Measurements from ENCODE around the gene CYP26B1.
A peak's percentile ranks its signal among the peaks of the same experiment; 100 is the strongest.

CYP26B1 gene

DNA sequence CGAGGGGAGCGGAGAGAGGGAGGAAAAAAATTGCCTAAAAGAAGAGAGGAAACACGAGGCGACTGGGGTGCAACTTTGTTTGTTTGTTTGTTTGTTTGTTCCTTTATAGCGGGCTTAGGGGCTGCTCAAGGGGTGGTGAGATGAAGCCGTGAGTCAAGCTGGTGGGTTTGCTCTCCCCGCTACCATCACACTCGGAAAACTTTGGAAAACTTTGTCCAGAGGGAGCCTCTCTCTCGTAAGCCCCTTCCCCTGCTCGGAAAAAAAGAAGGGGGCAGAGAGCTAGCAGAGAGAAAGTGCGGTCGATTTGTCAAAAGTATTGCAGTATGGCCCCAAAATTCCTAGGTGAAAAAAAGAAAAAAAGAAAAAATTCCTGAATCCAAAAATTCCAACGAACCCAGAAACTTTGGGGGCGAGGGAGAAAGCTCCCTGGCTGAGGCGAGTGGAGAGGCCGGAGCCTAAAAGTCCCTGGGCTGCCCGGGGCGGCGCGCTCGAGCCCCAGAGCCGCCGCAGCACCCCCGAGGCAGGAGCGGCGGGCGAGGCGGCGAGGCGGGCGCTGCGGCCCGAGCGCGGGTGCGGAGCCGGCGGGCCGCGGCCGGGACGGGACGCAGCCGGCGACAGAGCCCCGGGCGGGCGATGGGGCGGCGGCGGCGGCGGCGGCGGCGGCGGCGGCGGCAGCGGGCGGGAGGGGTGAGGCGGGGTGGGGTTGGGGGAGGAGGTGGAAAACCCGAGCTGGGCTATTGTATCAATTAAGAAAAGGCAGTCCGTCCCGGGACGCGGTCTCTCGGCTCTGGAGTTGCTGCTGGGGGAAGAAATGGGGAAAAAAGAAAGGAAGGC lies 558 bp upstream of the CYP26B1 start:
- Mint-ChIP-seq H3K4me3 (peak overlapping the region; percentile 64), H3K36me3 (ENCODE audit: low read depth) (peaks cover 3% of the 10 kb centered on the region), H3K27ac (no peak overlapping the region), H3K4me1 (ENCODE audit: low read depth) (peaks cover 51% of the 10 kb centered on the region), H3K27me3 (peaks cover 74% of the 10 kb centered on the region), H3K9me3 (no peaks in the 10 kb centered on the region)

DNA sequence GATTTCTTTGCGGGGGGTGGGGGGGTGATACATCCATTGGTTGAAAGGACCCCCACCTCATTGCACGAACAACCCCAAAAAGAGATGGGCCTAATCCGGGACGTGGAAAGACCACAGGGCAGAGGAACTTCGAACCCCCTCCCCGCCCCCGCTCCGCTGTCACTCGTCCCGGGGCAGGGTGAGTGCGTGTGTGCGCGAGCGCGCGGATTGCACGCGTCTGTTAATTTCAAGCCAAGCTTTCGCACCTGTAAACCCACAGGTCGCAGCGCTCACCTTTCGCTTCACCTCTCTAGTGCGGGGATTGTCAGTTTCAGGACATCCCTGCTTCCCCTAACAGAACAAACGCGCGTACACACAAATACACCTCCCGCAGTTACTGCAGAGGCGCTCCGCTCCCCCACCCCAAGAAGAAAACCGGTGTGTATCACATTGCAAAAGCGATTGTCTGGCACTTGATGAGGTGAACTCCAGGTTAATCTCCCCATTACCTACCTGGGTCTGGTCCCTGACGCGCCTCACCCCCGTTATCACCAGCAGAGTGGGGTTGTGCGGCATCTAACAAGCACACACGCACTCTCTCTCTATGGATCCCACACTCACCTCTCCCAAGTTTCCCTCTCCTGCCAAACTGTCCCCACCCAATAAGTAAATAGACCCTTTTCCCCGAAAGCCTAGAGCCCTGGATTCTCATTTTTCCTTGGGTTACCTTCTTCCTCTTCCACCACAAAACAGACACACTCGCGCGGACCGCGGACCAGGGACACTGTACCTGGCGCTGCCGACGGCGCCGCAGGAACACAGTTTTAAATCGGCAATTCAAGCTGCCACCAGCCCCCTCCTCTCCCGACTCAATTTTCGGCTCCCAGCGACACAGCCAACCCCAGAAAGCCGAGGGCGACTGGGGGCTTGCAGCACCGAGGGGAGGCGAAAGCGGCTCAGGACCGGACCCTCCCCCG lies 1.0 kb downstream of the CYP26B1 start:
- no peaks in the 10 kb centered on the region for H3K9me3 Mint-ChIP-seq
- peaks cover 51% of the 10 kb centered on the region for H3K4me1 Mint-ChIP-seq (ENCODE audit: low read depth)
- peaks cover 77% of the 10 kb centered on the region for H3K27me3 Mint-ChIP-seq

DNA sequence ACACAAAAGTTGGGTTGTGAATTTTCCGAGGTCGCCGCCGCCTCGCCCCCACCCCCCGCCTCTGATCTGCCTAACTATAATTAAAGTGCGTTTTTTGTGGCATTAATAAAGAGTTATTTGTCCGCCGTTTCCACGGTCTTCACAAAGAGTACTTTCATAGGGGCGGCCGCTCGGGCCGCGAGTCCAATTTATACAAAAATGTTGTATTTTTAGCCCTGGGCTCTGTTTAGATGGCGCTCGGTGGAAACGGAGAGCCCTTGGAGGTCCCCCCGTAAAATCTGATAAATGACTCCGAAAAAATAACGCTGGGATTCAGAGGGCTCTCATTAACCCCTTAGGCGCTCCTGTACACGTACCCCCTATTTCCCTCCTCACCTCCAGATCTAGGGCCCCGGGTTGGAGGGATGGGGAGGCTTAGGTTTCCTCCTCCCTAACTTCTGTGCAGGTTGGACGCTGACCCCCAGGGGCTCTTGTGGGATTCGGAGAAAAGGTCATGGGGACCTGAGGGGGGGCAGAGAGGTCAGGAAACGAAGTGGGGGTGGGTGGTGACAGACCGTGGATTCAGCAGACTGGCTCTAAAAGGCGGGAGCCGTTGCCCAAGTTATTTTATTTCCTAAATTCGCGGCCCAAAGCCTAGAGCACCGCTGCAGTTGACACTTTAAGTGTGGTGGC lies 1.9 kb downstream of the CYP26B1 start:
- peak overlapping the region; percentile 52 for H3K4me3 Mint-ChIP-seq
- no peaks in the 10 kb centered on the region for H3K9me3 Mint-ChIP-seq
- peaks cover 51% of the 10 kb centered on the region for H3K4me1 Mint-ChIP-seq (ENCODE audit: low read depth)
- H3K36me3 Mint-ChIP-seq (ENCODE audit: low read depth) = peaks cover 3% of the 10 kb centered on the region
- H3K27ac Mint-ChIP-seq = no peak overlapping the region
- peaks cover 69% of the 10 kb centered on the region for H3K27me3 Mint-ChIP-seq

More for the DNA sequence above, 1.0 kb downstream of the CYP26B1 start:
- peak overlapping the region; percentile 1 for H3K27ac Mint-ChIP-seq
- peaks cover 3% of the 10 kb centered on the region for H3K36me3 Mint-ChIP-seq (ENCODE audit: low read depth)
- H3K4me3 Mint-ChIP-seq = peak overlapping the region; percentile 22

DNA sequence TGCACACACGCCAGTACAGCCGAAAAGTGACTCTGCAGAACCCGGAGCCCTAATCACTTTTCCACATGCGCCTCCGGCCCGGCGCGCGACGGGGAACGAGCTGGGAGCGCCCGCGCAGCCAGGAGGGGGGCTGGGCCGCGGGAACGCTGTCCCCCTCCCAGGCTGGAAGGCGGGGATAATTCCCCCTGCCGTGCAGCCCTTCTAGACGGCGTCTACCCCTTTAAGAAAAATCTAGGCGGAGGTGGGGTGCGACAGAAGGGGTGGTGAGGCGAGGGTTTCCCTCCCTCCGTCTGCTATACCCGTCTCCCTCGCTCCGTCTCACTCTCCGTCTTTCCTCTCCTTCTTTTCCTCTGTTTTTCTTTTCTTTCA lies 2.4 kb downstream of the CYP26B1 start:
- Mint-ChIP-seq H3K36me3 (ENCODE audit: low read depth) (peaks cover 3% of the 10 kb centered on the region), H3K27ac (no peak overlapping the region), H3K4me3 (peak overlapping the region; percentile 52), H3K27me3 (peaks cover 65% of the 10 kb centered on the region), H3K4me1 (ENCODE audit: low read depth) (peaks cover 50% of the 10 kb centered on the region), H3K9me3 (no peaks in the 10 kb centered on the region)

DNA sequence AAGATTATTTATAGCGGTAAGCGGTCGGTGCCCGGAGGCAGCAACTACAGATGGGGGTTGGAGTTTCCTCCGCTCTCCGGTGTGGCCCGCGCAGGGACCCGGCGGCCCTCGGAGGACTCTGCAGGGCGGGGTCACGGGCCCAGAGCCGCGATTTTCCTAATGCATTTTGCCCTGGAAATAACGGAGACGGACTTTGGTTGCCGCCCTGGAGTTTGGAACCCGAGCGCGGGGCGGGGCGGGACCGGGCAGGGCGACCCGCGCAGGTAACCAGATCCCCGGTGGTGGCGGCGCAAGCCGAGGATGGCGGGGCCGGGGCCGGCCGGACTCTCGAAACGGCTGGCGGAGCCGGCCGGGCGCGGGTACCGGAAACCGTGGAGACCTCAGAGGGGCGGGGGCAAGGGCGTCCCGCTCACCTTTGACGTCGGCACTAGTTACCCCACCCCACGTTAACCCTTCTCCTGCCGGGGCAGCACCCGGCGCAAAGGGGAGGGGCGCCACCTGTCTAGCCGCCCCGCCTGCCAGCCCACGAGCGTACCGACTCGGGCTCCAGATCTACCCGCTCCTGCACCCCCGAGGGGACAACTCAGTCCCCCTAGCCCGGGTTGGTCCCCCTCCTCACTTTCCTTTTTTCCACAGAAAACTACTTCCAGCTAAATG lies 2.9 kb downstream of the CYP26B1 start:
- H3K36me3 Mint-ChIP-seq (ENCODE audit: low read depth) = peaks cover 3% of the 10 kb centered on the region
- H3K9me3 Mint-ChIP-seq = no peaks in the 10 kb centered on the region
- peaks cover 60% of the 10 kb centered on the region for H3K27me3 Mint-ChIP-seq
- H3K4me1 Mint-ChIP-seq (ENCODE audit: low read depth) = peaks cover 45% of the 10 kb centered on the region
- no peak overlapping the region for H3K27ac Mint-ChIP-seq
- peak overlapping the region; percentile 52 for H3K4me3 Mint-ChIP-seq

DNA sequence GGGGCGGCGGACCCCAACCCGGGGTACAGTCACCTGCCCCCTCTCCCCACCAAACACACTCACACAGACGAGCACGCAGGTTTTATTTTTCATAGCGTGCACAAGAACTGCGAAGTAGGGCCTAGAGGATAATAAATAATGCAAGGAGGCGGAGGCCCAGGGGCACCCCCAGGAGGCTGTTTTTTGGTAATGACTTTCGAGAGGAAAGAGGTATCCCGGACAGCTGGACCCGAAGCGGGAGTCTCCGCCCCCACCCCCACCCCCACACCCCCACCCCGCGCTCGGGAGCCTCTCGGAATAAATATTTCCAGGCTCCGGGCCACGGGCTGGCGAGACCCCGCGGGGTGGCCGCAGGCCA lies 3.4 kb downstream of the CYP26B1 start:
- H3K9me3 Mint-ChIP-seq = no peaks in the 10 kb centered on the region
- H3K4me1 Mint-ChIP-seq (ENCODE audit: low read depth) = peaks cover 40% of the 10 kb centered on the region
- no peak overlapping the region for H3K27ac Mint-ChIP-seq
- no peak overlapping the region for H3K4me3 Mint-ChIP-seq
- peaks cover 55% of the 10 kb centered on the region for H3K27me3 Mint-ChIP-seq
- peaks cover 3% of the 10 kb centered on the region for H3K36me3 Mint-ChIP-seq (ENCODE audit: low read depth)

DNA sequence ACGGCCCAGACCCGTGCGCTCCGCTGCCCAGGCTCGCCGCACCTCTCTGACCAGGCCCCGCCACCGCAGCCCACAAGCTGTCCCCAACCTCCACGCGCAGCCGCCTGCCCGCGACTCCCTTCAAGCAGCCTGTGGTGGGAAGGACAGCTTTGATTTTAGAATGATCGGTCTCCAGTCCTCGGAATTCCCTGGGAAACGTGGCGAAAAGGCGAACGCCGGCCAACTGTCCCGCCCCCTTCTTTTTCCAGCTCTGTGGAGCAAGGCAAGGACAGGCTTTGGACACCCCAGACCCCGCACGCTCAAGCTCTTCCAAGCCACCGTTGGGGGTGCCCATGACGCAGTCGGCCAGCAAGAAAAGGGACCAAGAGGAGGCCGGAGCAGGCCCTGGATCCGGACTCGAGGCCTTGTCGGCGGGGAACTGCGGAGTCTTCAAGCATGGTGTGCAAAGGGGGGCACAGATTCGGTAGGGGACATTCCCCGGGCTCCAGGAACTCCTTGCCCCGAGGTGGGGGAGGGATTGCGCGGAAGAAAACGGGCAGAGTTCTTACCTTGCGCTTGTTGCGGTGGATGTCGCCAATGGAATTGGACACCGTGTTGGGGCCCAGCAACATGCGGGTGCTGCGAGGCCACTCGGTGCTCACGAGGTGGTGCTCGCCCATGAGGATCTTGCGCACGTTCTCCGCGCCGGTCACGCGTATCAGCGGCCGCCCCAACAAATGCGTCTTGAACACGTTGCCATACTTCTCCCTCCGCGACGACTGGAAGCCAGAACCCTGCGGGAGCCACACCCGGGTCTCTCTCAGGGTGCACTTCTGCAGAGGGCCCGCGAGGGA lies 4.0 kb downstream of the CYP26B1 start:
- Mint-ChIP-seq H3K9me3 (no peaks in the 10 kb centered on the region), H3K36me3 (ENCODE audit: low read depth) (peaks cover 3% of the 10 kb centered on the region), H3K4me3 (no peak overlapping the region)

GRCh38 chr2:72142570-72143440 lies 4.9 kb downstream of the CYP26B1 start:
- no peak overlapping the region for H3K27ac Mint-ChIP-seq
- peaks cover 29% of the 10 kb centered on the region for H3K4me1 Mint-ChIP-seq (ENCODE audit: low read depth)
- H3K9me3 Mint-ChIP-seq = no peaks in the 10 kb centered on the region
- peaks cover 3% of the 10 kb centered on the region for H3K36me3 Mint-ChIP-seq (ENCODE audit: low read depth)
- peaks cover 42% of the 10 kb centered on the region for H3K27me3 Mint-ChIP-seq
- no peak overlapping the region for H3K4me3 Mint-ChIP-seq

More for the DNA sequence above, 4.0 kb downstream of the CYP26B1 start:
- Mint-ChIP-seq H3K4me1 (ENCODE audit: low read depth) (peaks cover 34% of the 10 kb centered on the region), H3K27me3 (peaks cover 49% of the 10 kb centered on the region), H3K27ac (no peak overlapping the region)

DNA sequence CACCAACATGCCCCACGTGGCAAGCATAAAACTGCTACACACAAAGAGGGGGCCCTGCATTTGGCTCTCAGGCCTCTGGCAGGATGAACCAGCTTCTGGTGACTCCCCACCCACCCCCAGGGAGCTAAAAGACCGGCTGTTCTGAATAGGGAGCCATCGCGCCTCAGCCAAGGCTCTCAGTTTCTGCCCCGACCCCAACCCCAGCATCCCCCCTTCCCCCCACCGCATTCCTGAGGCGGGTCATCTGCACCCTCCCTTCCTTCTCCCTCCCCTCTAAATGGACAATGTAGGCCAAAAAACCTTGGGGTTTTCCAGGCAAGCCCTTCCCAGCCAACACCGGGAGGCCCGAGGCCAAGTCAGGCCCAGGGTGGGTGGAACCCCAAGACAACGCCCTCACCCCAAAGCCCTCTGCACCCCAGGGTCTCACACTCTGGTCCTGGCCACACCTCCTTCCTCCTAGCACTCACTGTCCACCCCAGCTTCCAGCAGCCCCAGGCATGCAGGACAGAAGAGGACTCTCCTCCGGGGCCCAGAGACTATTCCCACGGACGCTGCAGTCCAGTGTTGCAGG lies 5.7 kb downstream of the CYP26B1 start:
- no peak overlapping the region for H3K27ac Mint-ChIP-seq
- H3K9me3 Mint-ChIP-seq = no peaks in the 10 kb centered on the region
- peaks cover 3% of the 10 kb centered on the region for H3K36me3 Mint-ChIP-seq (ENCODE audit: low read depth)
- H3K4me3 Mint-ChIP-seq = no peak overlapping the region
- H3K4me1 Mint-ChIP-seq (ENCODE audit: low read depth) = peaks cover 26% of the 10 kb centered on the region
- H3K27me3 Mint-ChIP-seq = peaks cover 37% of the 10 kb centered on the region

DNA sequence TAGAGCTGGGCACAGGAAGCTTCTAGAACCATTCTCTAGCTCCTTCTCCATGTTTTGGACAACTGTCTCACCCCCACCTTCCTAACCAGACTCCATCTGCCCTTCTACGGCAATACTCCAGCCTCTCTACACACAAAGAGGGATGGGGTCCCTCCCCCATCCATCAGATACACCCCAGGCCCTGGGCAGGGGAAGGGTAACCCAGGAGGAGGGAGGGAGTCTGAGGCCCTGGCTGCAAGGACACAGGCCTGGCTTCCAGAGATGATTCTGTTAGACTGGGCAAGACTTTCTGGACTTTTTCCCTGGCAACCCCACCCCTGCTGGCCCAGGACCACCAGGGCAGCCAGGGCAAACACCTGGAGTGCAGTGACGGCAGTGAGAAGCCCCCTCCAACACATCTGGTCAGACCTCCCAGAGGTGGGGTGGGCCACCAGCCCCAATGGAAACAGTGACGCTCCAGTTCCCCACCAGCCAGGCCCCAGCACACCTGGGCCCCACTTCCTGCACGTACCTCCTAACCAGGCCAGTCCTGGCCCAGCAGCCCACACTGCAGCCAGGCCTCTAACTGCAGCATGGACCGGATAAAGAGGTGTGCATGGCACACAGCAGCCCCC lies 6.5 kb downstream of the CYP26B1 start:
- peaks cover 20% of the 10 kb centered on the region for H3K4me1 Mint-ChIP-seq (ENCODE audit: low read depth)
- no peak overlapping the region for H3K4me3 Mint-ChIP-seq
- no peaks in the 10 kb centered on the region for H3K9me3 Mint-ChIP-seq
- peaks cover 29% of the 10 kb centered on the region for H3K27me3 Mint-ChIP-seq
- H3K36me3 Mint-ChIP-seq (ENCODE audit: low read depth) = no peaks in the 10 kb centered on the region
- no peak overlapping the region for H3K27ac Mint-ChIP-seq

GRCh38 chr2:72140621-72140960 lies 7.1 kb downstream of the CYP26B1 start:
- no peaks in the 10 kb centered on the region for H3K9me3 Mint-ChIP-seq
- H3K36me3 Mint-ChIP-seq (ENCODE audit: low read depth) = no peaks in the 10 kb centered on the region
- peaks cover 15% of the 10 kb centered on the region for H3K4me1 Mint-ChIP-seq (ENCODE audit: low read depth)
- no peak overlapping the region for H3K4me3 Mint-ChIP-seq
- no peak overlapping the region for H3K27ac Mint-ChIP-seq
- H3K27me3 Mint-ChIP-seq = peaks cover 24% of the 10 kb centered on the region

DNA sequence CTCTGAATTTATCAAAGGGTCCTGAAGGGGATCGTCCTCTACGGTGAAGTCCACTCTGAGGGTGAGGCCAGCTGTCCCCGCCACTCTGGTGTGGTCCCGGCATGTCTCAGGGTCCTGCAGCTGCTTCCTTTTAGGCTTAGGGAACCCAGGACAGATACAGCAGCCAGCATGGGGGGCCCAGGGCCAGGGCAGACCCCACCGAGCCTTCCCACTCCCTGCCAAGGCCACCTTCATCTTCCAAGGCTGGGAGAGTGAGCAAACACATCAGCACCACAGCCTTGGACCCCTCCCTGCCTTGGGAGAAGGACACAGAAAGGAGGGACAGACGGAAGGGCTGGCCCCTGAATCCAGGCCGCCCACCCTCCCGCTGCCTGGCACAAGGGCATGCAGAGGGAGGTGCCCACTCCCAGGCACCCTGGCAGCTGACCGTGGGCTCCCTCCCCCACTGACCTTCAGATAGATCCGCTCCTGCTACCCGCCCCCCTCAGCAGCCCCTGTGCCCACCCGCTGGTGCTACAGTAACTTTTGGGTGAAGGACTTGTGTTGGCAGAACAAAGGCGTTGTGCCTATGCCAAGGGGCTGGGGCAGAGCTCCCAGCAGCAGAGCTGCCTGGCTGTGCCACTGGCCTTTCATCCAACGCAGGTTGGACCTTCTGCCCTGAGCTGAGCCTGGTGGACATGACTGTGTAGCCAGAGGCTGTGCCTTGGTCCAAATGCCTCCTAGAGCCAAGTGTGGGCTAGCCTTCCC lies 7.6 kb downstream of the CYP26B1 start:
- H3K36me3 Mint-ChIP-seq (ENCODE audit: low read depth) = no peaks in the 10 kb centered on the region
- H3K4me3 Mint-ChIP-seq = no peak overlapping the region
- H3K27me3 Mint-ChIP-seq = peaks cover 18% of the 10 kb centered on the region
- peaks cover 9% of the 10 kb centered on the region for H3K4me1 Mint-ChIP-seq (ENCODE audit: low read depth)
- H3K27ac Mint-ChIP-seq = no peak overlapping the region
- no peaks in the 10 kb centered on the region for H3K9me3 Mint-ChIP-seq
